ENCODE results near the gene THBD.

DNA sequence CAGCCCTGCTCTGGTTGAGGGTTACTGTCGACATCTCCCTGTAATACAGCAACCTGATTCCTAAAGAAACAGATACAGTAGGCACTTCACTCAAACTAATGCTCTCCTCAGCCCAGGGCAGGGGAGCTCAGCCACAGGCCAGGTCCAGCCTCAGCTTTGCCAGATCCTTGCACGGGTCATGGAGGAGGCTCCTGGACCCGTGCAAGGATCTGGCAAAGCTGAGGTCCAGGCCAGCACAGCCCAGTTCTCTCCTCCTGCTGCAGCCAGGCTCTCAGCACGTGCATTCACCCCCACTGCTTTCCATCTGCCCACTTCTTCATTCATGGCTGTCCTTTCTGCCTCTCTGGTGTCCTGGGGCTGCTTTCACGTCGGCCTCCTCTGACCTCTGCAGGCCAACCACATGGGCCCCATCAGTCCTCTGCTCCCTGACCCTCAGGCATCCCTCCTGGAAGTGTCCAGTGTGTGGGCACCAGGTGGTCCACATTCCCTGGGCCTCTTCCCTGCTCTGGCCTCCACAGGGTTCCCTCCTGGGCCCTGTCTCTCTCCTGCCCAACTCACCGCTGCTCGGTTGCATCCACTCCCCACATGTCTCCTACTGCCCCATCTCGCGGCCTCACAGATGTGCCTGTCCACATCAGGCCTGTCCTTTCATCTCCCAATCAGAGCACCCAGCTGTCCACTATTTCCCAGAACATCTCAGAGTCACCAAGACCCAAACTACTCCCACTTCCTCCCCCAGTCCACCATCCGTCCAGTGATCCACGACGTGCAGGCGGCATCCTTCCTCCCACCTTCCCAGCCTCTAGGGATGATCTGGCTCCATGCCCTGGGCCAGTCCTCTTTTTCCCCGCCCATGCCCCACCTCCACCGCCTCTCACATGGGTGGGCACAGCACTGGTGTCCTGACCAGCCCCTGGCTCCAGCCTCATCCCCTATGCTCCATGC, 48.4 kb upstream of the THBD start:
- TF ChIP-seq, protein P1, sequence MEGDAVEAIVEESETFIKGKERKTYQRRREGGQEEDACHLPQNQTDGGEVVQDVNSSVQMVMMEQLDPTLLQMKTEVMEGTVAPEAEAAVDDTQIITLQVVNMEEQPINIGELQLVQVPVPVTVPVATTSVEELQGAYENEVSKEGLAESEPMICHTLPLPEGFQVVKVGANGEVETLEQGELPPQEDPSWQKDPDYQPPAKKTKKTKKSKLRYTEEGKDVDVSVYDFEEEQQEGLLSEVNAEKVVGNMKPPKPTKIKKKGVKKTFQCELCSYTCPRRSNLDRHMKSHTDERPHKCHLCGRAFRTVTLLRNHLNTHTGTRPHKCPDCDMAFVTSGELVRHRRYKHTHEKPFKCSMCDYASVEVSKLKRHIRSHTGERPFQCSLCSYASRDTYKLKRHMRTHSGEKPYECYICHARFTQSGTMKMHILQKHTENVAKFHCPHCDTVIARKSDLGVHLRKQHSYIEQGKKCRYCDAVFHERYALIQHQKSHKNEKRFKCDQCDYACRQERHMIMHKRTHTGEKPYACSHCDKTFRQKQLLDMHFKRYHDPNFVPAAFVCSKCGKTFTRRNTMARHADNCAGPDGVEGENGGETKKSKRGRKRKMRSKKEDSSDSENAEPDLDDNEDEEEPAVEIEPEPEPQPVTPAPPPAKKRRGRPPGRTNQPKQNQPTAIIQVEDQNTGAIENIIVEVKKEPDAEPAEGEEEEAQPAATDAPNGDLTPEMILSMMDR (conservative IDR thresholded peaks at IDR 0.05 in 1 of 2, IDR thresholded peaks at IDR 0.05 in 1 of 2; ENCODE audit: low read depth in 1 of 2, low read length in 2 of 2) = no peak
- no peak for TF ChIP-seq EZH2 (IDR thresholded peaks at IDR 0.05; ENCODE audit: low read length, missing control alignments)
